HEK293 (cell line): Measurements from ENCODE around the gene DISC1.
A peak's percentile ranks its signal among the peaks of the same experiment; 100 is the strongest.

ENCODE experiments used
- CTCF ChIA-PET: fragments of 350-600 bp; formaldehyde crosslinking; extraction: SDS; loops from one replicate; lab custom pipeline; 2021; ENCODE audit warnings: antibody characterized with exemption; lab: Yijun Ruan, JAX
- POLR2A ChIA-PET: fragments of 300-600 bp; formaldehyde crosslinking; extraction: SDS; loops from one replicate; lab custom pipeline; 2020; ENCODE audit warnings: antibody characterized with exemption, inconsistent platforms; lab: Yijun Ruan, JAX
- H3K27ac ChIP-seq: fragments of 200-500 bp; sonication (Bioruptor generic); 2 replicates; pipeline ENCODE4 v1.5.1; 2014; ENCODE audit warnings: low read depth, low read length, control low read depth, inconsistent platforms; ENCODE audit errors: extremely low read depth
- H3K36me3 ChIP-seq, 2 experiments: fragments of 200-500 bp in 1 of 2; sonication (Bioruptor generic) in 1 of 2; 1 replicate in 1 of 2; 2 replicates in 1 of 2; pipeline ENCODE4 v1.5.1; 2014 to 2017; ENCODE audit warnings: inconsistent platforms in 2 of 2, low read length in 2 of 2; ENCODE audit not compliant: control insufficient read depth in 2 of 2, insufficient read depth in 1 of 2
- H3K4me1 ChIP-seq: fragments of 200-500 bp; sonication (Bioruptor generic); 2 replicates; pipeline ENCODE4 v1.5.1; 2014; ENCODE audit warnings: mild to moderate bottlenecking, low read length, inconsistent platforms; ENCODE audit not compliant: control insufficient read depth, insufficient read depth
- H3K4me3 ChIP-seq: 2 replicates; pipeline ENCODE4 v1.5.1; 2011; ENCODE audit warnings: low read depth, mild to moderate bottlenecking, control low read depth, low read length, moderate library complexity
- H3K9me3 ChIP-seq: fragments of 200-500 bp; sonication (Bioruptor generic); 2 replicates; pipeline ENCODE4 v1.5.1; 2014; ENCODE audit warnings: low read depth, low read length, inconsistent platforms; ENCODE audit not compliant: control insufficient read depth, insufficient read depth
- PRDM1 ChIP-seq: fragments of 450-650 bp; formaldehyde crosslinking; IDR thresholded peaks from 2 replicates; pipeline ENCODE4; 2016; ENCODE audit warnings: missing biosample characterization, missing genetic modification characterization
- SCRT1 ChIP-seq: fragments of 450-650 bp; formaldehyde crosslinking; IDR thresholded peaks from 2 replicates; pipeline ENCODE4 v1.5.1; 2016; ENCODE audit warnings: missing biosample characterization, missing genetic modification characterization, borderline replicate concordance
- SCRT2 ChIP-seq: fragments of 450-650 bp; formaldehyde crosslinking; IDR thresholded peaks from 2 replicates; pipeline ENCODE4 v1.5.1; 2016; ENCODE audit warnings: missing biosample characterization, missing genetic modification characterization
- SETDB1 ChIP-seq: IDR thresholded peaks from one replicate; pipeline ENCODE4 v1.6.1; 2017; ENCODE audit warnings: mild to moderate bottlenecking, low read length, moderate library complexity, mixed read lengths; ENCODE audit not compliant: insufficient read length
- ZNF10 ChIP-seq: fragments of 450-650 bp; formaldehyde crosslinking; IDR thresholded peaks from 2 replicates; pipeline ENCODE4 v1.5.1; 2017; ENCODE audit warnings: missing biosample characterization, missing genetic modification characterization
- ZNF114 ChIP-seq: fragments of 450-650 bp; formaldehyde crosslinking; IDR thresholded peaks from 2 replicates; pipeline ENCODE4 v1.5.0; 2017; ENCODE audit warnings: missing biosample characterization, missing genetic modification characterization
- ZNF16 ChIP-seq: fragments of 450-650 bp; formaldehyde crosslinking; IDR thresholded peaks from 2 replicates; pipeline ENCODE4 v1.5.1; 2016; ENCODE audit warnings: low read depth, missing biosample characterization, missing genetic modification characterization
- ZNF174 ChIP-seq: fragments of 450-650 bp; formaldehyde crosslinking; IDR thresholded peaks from 2 replicates; pipeline ENCODE4 v1.5.0; 2017; ENCODE audit warnings: missing biosample characterization, mild to moderate bottlenecking, missing genetic modification characterization
- ZNF354C ChIP-seq: fragments of 450-650 bp; formaldehyde crosslinking; IDR thresholded peaks from 2 replicates; pipeline ENCODE4 v1.5.1; 2016; ENCODE audit warnings: missing biosample characterization, missing genetic modification characterization, low read depth, borderline replicate concordance
- ZNF529 ChIP-seq: fragments of 450-650 bp; formaldehyde crosslinking; IDR thresholded peaks from 2 replicates; pipeline ENCODE4 v1.5.1; 2017; ENCODE audit warnings: missing genetic modification characterization, missing biosample characterization; ENCODE audit not compliant: insufficient replicate concordance
- ZNF560 ChIP-seq: fragments of 450-650 bp; formaldehyde crosslinking; IDR thresholded peaks from 2 replicates; pipeline ENCODE4 v1.5.1; 2017; ENCODE audit warnings: missing biosample characterization, missing genetic modification characterization, borderline replicate concordance
- ZNF624 ChIP-seq: fragments of 450-650 bp; formaldehyde crosslinking; IDR thresholded peaks from 2 replicates; pipeline ENCODE4 v1.5.1; 2017; ENCODE audit warnings: missing biosample characterization, missing genetic modification characterization
- ZNF654 ChIP-seq: fragments of 450-650 bp; formaldehyde crosslinking; IDR thresholded peaks from 2 replicates; pipeline ENCODE4 v1.5.1; 2016; ENCODE audit warnings: low read depth, missing biosample characterization, missing genetic modification characterization
- ZNF658 ChIP-seq: fragments of 450-650 bp; formaldehyde crosslinking; IDR thresholded peaks from 2 replicates; pipeline ENCODE4; 2016; ENCODE audit warnings: missing biosample characterization, missing genetic modification characterization
- ZNF660 ChIP-seq: fragments of 450-650 bp; IDR thresholded peaks from 2 replicates; pipeline ENCODE4 v1.5.1; 2018; ENCODE audit warnings: missing biosample characterization, mild to moderate bottlenecking, missing genetic modification characterization
- ZNF776 ChIP-seq: fragments of 450-650 bp; formaldehyde crosslinking; IDR thresholded peaks from 2 replicates; pipeline ENCODE4 v1.5.0; 2017; ENCODE audit warnings: missing biosample characterization, missing genetic modification characterization, borderline replicate concordance
- TF ChIP-seq, protein P1 (sequence below): fragments of 450-650 bp; formaldehyde crosslinking; IDR thresholded peaks from 2 replicates; pipeline ENCODE4 v1.5.1; 2016; ENCODE audit warnings: missing biosample characterization, missing genetic modification characterization
- TF ChIP-seq, protein P2 (sequence below): fragments of 450-650 bp; formaldehyde crosslinking; IDR thresholded peaks from 2 replicates; pipeline ENCODE4; 2016; ENCODE audit warnings: missing biosample characterization, missing genetic modification characterization
- TF ChIP-seq, protein P3 (sequence below): fragments of 450-650 bp; formaldehyde crosslinking; IDR thresholded peaks from 2 replicates; pipeline ENCODE4 v1.5.1; 2017; ENCODE audit warnings: missing biosample characterization, missing genetic modification characterization

DISC1 gene

DNA sequence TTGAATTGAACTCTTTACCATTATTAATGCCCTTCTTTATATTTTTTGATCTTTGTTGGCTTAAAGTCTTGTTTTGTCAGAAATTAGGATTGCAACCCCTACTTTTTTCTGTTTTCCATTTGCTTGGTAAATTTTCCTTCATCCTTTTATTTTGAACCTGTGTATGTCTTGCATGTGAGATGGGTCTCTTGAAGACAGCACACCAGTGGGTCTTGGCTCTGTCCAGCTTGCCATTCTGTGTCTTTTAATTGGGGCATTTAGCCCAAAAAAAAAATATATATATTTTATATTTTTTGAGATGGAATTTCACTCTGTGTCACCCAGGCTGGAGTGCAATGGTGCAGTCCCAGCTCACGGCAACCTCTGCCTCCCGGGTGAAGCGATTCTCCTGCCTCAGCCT is 33.6 kb downstream of the DISC1 start:
- no peaks in the 10 kb centered on the region; the same call in 1 of the 2 replicates for H3K9me3 ChIP-seq
- H3K4me1 ChIP-seq: no peaks in the 10 kb centered on the region
- no peak overlapping the region for H3K4me3 ChIP-seq
- no peaks in the 10 kb centered on the region for H3K36me3 ChIP-seq
- H3K27ac ChIP-seq: no peak overlapping the region
- CTCF ChIA-PET: no interaction called here
- TF ChIP-seq, protein P1, sequence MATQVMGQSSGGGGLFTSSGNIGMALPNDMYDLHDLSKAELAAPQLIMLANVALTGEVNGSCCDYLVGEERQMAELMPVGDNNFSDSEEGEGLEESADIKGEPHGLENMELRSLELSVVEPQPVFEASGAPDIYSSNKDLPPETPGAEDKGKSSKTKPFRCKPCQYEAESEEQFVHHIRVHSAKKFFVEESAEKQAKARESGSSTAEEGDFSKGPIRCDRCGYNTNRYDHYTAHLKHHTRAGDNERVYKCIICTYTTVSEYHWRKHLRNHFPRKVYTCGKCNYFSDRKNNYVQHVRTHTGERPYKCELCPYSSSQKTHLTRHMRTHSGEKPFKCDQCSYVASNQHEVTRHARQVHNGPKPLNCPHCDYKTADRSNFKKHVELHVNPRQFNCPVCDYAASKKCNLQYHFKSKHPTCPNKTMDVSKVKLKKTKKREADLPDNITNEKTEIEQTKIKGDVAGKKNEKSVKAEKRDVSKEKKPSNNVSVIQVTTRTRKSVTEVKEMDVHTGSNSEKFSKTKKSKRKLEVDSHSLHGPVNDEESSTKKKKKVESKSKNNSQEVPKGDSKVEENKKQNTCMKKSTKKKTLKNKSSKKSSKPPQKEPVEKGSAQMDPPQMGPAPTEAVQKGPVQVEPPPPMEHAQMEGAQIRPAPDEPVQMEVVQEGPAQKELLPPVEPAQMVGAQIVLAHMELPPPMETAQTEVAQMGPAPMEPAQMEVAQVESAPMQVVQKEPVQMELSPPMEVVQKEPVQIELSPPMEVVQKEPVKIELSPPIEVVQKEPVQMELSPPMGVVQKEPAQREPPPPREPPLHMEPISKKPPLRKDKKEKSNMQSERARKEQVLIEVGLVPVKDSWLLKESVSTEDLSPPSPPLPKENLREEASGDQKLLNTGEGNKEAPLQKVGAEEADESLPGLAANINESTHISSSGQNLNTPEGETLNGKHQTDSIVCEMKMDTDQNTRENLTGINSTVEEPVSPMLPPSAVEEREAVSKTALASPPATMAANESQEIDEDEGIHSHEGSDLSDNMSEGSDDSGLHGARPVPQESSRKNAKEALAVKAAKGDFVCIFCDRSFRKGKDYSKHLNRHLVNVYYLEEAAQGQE (tag by site-specific recombination): peak; percentile 74; the same call in 1 of the 2 replicates
- no peak for TF ChIP-seq ZNF354C (tag by site-specific recombination)
- no peak for TF ChIP-seq ZNF560 (tag by site-specific recombination)
- TF ChIP-seq ZNF529 (tag by site-specific recombination): peak; percentile 58
- TF ChIP-seq ZNF174: no peak
- TF ChIP-seq, all 188 proteins: peak for 2
- POLR2A ChIA-PET: no interaction called here

DNA sequence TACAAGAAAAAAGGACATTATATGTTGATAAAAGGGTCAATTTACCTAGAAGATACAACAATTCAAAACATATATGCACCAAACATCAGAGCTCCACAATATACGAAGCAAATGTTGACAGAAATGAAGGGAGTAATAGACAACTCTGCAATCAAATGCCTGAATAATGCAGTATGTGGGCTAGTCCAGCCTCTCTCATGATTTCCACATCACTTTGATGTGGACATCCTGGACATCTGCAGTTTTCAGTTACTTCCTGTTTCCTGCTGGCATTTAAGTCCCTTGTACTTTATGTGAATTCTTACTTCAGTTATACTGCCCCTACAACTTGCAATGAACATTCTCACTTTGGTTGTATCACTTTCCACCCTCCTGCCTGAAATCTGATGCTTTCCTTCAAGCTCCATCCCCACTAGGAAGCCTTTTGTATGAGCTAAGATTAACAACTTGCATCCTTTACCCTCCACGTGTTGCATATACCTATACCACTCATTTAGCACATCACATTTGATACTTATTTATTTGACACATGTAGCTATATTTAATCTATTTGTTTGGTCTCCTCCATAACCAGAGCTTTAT is 36.7 kb downstream of the DISC1 start:
- no peaks in the 10 kb centered on the region for H3K4me1 ChIP-seq
- CTCF ChIA-PET: interaction anchor here (0.5 to 1.6 kb wide), 3 partner anchors 9 to 631 kb away, joined by 4 to 8 read pairs (median 5); no protein-coding TSS in a partner anchor
- POLR2A ChIA-PET: interaction anchor here (1.0 to 1.1 kb wide), 2 partner anchors 20 to 326 kb away, joined by 3 read pairs; partner anchors contain the start of genes EXOC8 and SPRTN
- TF ChIP-seq SCRT1 (tag by site-specific recombination) (0 out of 2 replicates have a peak, but pooled peaks have one; percentile 33), ZNF658 (tag by site-specific recombination) (no peak), ZNF776 (no peak), PRDM1 (tag by site-specific recombination) (no peak), ZNF10 (tag by site-specific recombination) (no peak), SCRT2 (tag by site-specific recombination) (0 out of 2 replicates have a peak, but pooled peaks have one; percentile 22), ZNF114 (tag by site-specific recombination) (no peak), ZNF654 (no peak), ZNF660 (tag by site-specific recombination) (no peak), ZNF16 (tag by site-specific recombination) (no peak), ZNF624 (tag by site-specific recombination) (no peak), SETDB1 (peak; percentile 88)
- TF ChIP-seq, protein P2, sequence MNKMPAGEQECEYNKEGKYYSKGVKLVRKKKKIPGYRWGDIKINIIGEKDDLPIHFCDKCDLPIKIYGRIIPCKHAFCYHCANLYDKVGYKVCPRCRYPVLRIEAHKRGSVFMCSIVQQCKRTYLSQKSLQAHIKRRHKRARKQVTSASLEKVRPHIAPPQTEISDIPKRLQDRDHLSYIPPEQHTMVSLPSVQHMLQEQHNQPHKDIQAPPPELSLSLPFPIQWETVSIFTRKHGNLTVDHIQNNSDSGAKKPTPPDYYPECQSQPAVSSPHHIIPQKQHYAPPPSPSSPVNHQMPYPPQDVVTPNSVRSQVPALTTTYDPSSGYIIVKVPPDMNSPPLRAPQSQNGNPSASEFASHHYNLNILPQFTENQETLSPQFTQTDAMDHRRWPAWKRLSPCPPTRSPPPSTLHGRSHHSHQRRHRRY (tag by site-specific recombination): no peak
- TF ChIP-seq, protein P3, sequence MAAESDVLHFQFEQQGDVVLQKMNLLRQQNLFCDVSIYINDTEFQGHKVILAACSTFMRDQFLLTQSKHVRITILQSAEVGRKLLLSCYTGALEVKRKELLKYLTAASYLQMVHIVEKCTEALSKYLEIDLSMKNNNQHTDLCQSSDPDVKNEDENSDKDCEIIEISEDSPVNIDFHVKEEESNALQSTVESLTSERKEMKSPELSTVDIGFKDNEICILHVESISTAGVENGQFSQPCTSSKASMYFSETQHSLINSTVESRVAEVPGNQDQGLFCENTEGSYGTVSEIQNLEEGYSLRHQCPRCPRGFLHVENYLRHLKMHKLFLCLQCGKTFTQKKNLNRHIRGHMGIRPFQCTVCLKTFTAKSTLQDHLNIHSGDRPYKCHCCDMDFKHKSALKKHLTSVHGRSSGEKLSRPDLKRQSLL: no peak
- TF ChIP-seq, all 188 proteins: peak for 3
- Histone ChIP-seq H3K36me3 (no peaks in the 10 kb centered on the region), H3K27ac (no peak overlapping the region), H3K9me3 (no peaks in the 10 kb centered on the region; the same call in 1 of the 2 replicates), H3K4me3 (no peak overlapping the region)
